Measurements from ENCODE around the gene MICU1. TPM values are rescaled to one million over a fixed set of nuclear protein-coding genes. Genes with fewer than 3 reads are reported as not detected.
A peak's percentile ranks its signal among the peaks of the same experiment; 100 is the strongest.
"Not testable (repeated sequence)": the region's sequence is repeated elsewhere in the genome, so short reads cannot be mapped to it uniquely, and the experiment has no call there.

The MICU1 gene
- total RNA-seq, 1 donor from 2014 or later = 49.0 TPM

DNA sequence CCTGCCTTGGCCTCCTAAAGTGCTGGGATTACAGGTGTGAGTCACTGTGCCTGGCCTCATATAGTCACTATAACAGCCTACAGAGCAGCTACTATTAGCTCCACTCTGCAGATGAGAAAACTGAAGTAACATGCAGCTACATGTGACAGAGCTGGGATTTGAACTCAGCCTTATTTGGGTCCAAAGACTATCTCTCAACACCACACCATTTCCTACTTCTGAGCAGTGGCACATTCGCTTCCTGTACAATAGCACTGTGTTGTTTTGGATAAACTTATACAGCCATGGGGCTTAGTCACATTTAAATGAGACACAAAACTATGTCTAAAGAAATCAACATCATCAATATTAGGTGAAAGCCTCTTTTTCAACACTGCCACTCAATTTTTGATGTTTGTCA, 201.3 kb downstream of the MICU1 start:
- DNase-seq (ENCODE audit: missing footprints) (no peak), ATAC-seq (no peak)
- intact Hi-C loops (cut with DNase I) = no loop called here

DNA sequence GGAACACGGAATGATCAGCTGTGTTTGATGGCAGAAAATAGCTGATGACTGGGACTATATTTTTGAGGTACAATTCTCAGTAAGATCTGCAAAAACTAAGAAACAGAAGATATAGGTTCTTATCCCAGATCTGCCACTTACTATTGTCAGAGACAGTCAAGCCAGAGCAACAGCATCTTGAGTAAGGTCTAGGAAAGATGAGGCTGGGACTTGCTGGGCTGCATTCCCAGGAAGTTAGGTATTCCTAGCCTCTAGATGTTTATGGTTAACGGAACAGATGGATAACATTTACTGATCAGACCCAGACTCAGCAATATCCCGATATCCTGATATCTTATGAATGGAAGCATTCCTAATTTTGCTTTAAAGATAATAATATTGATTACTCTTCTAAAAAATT, 202.5 kb downstream of the MICU1 start:
- intact Hi-C loops (cut with DNase I) = no loop called here
- DNase-seq (ENCODE audit: missing footprints) (no peak), ATAC-seq (no peak)

DNA sequence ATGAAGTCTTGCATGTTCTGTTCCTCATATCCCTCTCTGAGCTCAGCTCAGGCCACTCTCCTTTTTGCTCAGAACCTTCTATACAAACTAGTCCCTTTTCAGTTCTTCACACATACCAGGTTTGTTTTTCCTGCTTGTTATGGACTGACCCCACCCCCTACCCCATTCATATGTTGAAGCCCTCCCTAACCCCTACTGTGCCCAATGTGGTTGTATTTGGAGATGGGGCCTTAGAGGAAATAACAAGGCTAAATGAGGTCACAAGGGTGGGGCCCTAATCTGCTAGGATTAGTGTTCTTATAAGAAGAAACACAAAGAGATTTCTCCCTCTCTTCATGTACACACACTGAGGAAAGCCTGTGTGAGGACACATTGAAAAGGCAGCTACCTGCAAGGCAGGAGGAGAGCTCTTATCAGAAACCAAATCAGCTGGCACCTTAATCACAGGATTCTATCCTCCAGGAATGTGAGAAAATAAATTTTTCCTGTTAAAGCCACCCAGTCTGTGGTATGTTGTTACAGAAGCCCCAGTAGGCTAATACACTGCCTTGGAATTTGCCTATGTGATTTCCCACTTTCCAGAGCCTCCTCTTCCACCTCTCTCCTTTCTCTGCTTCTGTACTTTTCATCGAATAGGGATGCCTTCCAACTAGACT, 203.9 kb downstream of the MICU1 start:
- intact Hi-C loops (cut with DNase I) = no loop called here
- no peak for ATAC-seq
- no peak for DNase-seq (ENCODE audit: missing footprints)

DNA sequence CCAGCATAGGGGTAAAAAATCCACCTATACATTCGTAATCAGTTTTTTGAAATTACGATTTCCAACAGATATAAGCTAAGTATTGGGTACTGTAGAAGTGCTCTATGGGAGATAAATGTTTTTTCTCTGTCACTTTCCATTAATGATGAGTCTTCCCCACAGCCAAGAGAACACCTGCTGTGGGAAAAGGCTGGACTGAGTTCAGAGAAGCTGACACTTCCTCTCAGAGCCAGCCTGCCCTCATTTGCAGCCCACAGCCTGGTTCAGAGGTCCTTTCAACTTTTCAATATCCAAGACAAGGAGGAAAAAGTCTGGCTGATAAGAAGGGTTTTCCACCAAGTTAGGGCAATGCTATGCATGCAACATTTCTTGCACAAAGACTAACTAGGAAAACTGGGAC, 206.6 kb downstream of the MICU1 start:
- DNase-seq (ENCODE audit: missing footprints) = no peak
- intact Hi-C loops (cut with DNase I) = no loop called here
- ATAC-seq = no peak

DNA sequence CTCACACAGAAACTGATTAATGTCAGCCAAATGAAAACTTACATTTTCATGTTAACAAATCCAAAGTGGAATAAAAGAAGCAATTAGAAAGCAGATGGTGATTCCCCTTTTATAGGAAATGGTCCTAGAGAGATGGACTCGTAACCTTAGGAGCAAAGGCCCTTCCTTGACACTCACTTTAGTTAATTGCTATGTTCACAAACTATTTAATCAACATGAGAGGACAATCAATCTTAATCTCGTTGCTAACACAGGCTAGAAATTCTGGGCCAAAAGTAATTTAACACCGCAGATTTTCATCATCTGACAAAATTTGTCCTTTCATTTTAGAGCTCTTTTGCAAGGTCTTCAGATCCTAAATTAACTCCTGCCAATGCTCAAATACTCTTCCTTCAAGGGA, 207.2 kb downstream of the MICU1 start:
- intact Hi-C loops (cut with DNase I) = no loop called here
- DNase-seq (ENCODE audit: missing footprints) (no peak), ATAC-seq (no peak)

DNA sequence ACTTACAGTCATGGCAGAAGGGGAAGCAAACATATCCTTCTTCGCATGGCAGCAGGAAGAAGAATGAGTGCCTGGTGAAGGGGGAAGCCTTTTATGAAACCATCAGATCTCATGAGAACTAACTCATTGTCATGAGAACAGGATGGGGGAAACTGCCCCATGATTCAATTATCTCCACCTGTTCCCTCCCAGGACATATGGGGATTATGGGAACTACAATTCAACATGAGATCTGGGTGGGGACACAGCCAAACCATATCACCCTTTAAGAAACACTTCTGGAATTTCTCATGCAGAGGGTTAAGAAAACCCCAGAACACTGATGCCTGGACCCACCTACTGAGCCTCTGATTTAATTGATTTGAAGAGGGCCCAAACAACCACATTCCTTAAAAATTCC, 207.9 kb downstream of the MICU1 start:
- no peak for ATAC-seq
- DNase-seq (ENCODE audit: missing footprints) = no peak
- intact Hi-C loops (cut with DNase I) = no loop called here

DNA sequence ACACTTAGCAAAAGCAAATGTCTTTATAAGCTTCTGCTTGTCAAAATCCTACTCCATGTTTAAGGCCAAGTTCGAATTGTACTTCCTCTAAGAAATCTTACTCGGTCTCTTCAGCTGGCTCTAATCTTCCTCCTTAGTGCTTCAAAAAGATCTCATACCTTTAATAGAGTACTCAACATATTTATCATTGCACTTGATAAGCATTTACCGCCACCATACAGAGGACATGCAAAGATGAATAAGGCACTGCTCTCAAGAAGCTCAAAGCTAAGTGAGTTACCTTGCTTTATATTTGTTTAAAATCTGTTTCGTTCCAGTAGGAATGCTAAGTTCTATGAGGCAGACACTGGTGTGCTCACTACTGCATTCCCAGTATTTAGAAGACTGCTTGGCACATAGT, 209.2 kb downstream of the MICU1 start:
- intact Hi-C loops (cut with DNase I) = no loop called here
- no peak for DNase-seq (ENCODE audit: missing footprints)
- no peak for ATAC-seq

DNA sequence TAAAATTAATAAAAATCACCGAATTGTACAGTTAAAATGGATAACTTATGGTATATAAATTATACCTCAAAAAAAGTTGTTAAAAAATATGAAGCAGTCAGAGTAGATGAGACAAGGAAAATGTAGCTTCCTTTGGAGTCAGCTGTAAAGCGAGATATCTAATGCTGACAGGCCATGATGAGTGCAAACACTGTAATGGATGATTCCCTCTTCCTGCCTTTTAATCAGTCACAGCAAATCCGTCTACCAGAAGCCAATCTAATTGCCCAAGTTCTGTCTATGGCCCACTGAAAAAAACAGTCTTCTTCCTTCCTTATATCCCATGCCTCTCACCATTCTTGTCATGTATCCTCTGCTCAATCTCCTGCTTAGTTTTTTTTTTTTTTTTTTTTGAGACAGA, 211.2 kb downstream of the MICU1 start:
- DNase-seq (ENCODE audit: missing footprints) (no peak), ATAC-seq (no peak)

DNA sequence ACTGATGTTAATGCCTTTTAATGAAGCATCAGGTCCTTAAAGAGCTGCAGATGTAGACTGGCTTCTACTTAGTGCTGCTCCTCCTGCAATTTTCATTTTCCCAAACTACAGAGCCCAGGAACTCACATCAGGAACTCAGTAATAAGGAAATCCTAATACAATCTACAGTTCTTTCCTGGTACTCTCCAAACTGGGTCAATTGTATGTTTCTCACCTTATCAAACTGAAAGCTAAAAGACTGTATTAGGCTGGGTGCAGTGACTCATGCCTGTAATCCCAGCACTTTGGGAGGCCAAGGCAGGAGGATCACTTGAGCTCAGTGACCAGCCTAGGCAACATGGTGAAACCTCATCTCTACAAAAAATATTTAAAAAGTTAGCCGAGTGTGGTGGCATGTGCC, 216.7 kb downstream of the MICU1 start:
- DNase-seq (ENCODE audit: missing footprints) (no peak), ATAC-seq (no peak)
- intact Hi-C loops (cut with DNase I) = no loop called here

More for the DNA sequence above, 211.2 kb downstream of the MICU1 start:
- intact Hi-C loops (cut with DNase I) = no loop called here

DNA sequence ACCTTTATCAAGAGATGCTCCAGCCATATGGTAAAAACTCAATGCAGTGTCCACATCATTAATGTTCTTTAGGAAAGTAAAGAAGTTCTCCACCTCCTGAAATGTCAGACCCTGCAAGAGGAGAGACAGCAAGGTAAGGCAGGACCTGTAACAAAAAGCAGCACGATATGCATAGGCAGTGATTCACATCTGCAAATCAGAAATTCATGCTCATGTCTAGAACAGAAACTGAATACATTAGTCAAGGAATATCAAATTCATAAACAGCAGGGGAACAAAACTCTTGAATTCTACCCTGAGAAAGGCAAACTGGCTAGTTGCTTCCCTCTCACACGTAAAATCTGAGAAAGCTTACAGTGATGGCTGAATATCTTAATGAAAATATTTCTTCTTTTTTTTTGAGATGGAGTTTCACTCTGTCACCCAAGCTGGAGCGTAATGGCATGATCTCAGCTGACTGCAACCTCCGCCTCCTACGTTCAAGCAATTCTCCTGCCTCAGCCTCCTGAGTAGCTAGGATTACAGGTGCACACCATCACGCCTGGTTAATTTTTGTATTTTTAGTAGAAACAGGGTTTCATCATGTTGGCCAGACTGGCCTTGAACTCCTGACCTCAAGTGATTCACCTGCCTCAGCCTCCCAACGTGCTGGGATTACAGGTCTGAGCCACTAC, 217.8 kb downstream of the MICU1 start:
- DNase-seq (ENCODE audit: missing footprints) (no peak), ATAC-seq (no peak)
- intact Hi-C loops (cut with DNase I) = no loop called here

DNA sequence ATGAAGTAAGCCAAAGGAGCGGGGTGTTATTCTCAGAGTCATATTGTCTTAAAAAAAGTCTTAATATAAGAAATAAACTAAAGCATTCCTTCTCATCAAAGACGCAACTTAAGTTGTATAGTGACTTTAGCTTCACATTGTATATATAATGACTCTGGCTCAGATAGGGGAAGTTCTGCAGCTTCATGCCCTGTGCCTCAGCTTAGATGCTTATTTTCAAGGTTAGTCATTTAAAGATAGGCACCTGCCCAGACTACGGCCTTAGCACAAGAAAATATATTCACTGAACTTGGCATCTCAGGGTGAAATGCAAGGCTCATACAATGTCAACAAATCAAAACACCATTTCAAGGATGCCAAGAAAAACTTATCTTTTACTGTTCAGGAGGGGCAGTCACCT, 218.4 kb downstream of the MICU1 start:
- DNase-seq (ENCODE audit: missing footprints) = no peak
- ATAC-seq = no peak
- intact Hi-C loops (cut with DNase I) = no loop called here

DNA sequence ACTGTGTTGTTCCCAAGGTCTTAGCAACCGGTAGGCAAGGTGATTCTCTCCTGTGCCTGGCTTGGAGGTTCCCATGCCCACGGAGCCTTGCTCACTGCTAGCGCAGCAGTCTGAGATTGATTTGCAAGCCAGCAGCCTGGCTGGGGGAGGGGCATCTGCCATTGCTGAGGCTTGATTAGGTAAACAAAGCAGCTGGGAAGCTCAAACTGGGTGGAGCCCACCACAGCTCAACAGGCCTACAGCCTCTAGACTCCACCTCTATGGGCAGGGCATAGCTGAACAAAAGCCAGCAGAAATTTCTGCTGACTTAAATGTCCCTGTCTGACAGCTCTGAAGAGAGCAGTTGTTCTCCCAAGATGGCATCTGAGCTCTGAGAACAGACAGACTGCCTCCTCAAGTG, 230.3 kb downstream of the MICU1 start:
- intact Hi-C loops (cut with DNase I) = not testable (repeated sequence)

DNA sequence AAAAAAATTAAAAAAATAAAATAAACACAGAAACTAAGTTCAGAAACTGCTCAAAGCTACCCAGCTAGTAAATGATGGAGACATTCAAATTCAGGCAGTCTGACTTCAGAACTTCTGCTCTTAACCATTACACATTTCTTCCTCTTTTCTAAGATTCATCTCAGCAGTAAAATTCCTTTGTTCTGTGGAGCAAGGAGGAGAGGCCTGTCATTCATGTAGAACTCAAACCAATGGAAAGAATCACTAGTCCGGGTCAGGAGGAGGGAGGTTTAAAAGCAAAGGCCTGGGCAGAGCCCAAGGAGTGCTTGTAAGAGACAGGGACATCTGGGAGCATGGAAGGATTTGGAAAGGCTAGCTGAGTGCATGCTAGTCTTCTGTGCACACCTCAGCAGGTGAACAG, 233.3 kb downstream of the MICU1 start:
- ATAC-seq = no peak
- DNase-seq (ENCODE audit: missing footprints) = no peak
- intact Hi-C loops (cut with DNase I) = no loop called here

More for the DNA sequence above, 230.3 kb downstream of the MICU1 start:
- not testable (repeated sequence) for ATAC-seq; DNase-seq (ENCODE audit: missing footprints)

DNA sequence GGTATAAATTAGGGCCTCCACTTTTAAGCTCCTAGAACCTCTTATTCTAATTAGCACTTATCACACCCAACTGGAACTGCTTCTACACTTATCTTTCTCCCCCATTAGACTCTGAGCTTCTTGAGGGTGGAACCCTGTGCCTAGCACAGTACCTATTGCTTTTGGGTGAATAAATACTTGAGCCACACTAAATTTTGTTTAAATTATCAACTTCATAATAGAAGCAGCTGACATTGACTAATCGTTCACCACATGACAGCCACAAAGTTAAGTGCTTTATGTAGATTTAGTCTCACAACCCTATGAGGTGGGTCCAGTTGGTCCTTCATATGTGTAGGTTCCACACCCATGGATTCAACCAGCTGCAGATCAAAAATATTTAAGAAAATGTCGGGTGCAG, 235.1 kb downstream of the MICU1 start:
- no peak for DNase-seq (ENCODE audit: missing footprints)
- ATAC-seq = no peak
- intact Hi-C loops (cut with DNase I) = no loop called here

DNA sequence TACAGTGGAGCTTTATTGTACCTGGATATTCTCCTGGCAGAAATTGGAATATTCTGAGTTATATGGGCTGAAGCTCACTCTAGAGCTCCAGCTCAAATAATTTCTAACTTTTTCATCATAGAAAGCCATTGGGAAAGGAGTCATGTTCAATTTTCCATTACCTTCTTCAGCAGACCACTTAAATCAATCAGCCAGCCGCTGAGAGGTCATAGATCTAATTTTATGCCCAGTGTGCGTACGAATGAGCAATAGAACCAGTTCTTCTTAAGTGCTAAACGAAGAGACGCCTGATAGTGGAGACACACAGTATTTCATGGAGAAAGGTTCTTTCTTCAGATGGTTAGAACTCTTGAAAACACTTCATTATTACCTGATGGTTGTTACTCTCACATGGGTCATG, 236.2 kb downstream of the MICU1 start:
- no peak for ATAC-seq
- no peak for DNase-seq (ENCODE audit: missing footprints)
- intact Hi-C loops (cut with DNase I) = no loop called here

DNA sequence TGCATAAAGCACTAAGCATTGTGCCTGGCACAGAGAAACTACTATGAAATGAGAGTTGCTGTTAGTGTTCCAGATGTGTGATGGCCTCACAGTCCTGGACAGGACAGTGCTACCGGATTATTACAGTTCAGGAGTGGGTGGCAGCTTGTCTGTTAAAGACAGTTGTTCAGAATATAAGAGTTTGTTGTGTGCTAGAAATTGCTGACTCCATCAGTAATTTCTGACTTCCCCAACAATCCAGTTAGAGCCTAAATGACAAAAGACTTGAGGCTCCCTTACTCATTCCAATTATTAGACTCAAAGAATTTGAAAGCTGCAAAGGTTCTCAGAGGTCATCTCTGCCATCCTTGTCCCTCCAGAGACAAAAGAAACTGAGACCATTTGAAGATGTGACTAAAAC, 236.9 kb downstream of the MICU1 start:
- no peak for DNase-seq (ENCODE audit: missing footprints)
- ATAC-seq = no peak
- intact Hi-C loops (cut with DNase I) = no loop called here

DNA sequence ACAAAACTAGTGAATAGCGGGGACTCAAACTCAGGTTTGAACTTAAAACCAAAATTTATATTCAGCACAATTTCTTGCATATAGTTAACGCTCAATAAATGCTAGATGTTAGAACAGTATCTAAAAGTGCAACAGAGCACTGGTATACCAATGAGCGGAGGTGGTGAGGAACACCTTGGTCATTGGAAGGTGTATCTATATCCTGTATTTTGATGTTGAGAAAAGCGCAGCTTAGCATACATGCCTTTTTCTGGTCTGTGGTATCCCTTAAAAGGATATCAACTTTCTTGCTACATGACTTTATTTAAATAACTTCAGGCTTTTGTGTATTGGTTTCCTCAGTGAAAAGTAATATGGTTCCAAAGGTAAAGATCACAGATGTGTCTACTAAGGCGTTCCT, 237.8 kb downstream of the MICU1 start:
- no peak for DNase-seq (ENCODE audit: missing footprints)
- no peak for ATAC-seq
- intact Hi-C loops (cut with DNase I) = no loop called here

DNA sequence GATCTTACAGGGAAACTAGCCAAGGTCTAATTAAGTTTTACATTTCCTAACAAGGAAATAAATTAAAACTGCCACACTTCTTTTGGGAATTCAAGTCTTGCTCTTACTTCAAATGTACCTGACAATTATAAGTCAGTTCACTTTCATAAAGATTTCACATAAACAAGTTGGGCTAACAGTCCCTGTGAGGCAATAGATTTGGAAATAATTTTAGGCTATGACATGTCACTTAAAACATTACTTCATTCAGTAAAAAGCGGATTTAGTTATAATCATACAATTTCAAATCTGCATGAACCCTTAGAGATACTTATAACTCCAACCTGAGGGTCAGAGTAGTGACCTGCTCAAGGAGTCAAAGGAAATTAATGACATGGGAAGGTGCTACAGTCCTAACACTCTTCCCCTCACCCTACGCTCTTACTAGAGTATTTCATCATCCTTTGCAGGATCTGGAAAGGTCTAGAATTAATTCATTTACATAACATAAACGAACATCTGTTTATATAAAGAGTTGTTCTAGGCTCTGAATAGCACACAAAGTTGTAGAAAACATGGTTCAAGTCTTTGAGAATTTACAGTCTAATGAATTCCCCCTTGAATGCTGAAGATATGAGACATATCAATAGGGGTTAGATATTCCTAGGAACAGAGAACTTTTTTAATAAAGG, 238.8 kb downstream of the MICU1 start:
- ATAC-seq (no peak), DNase-seq (ENCODE audit: missing footprints) (no peak)
- intact Hi-C loops (cut with DNase I) = no loop called here

DNA sequence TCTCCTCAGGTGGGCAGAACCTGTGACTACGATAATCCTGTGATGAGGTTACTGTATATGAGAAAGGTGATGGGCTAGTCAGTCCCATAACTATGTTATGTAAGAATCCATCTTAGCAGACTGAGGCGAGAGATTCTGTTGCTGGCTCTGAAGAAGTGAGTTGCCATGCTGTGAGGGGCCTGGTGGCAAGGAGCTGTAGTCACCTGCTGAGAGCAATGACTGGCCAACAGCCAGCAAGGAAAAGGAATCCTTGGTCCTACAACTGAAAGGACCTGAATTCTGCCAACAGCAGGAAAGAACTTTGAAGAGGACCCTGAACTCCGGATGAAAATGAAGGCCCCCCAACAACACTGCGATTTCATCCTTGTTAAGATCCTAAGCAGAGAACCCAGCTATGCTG, 240.2 kb downstream of the MICU1 start:
- no peak for ATAC-seq
- DNase-seq (ENCODE audit: missing footprints) = no peak
- intact Hi-C loops (cut with DNase I) = no loop called here

DNA sequence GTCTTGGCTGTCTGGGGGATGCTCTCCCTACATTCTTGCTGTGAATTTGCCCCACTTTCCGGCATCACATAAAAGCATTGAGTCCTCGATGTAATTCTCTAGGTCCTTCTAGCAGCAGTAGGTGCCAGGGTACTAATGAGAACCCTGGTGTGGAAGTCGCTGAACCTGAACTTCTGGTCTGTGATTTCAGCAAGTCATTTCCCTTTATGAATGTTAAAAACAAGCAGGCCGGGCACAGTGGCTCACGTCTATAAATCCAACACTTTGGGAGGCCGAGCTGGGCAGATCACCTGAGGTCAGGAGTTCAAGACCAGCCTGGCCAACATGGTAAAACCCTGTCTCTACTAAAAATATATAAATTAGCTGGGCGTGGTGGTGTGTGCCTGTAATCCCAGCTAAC, 240.9 kb downstream of the MICU1 start:
- intact Hi-C loops (cut with DNase I); ATAC-seq: not testable (repeated sequence)
- DNase-seq (ENCODE audit: missing footprints) = peak; percentile 71
